Activated T-helper 17 cell treated with anti-CD3 and anti-CD28 coated beads, Interleukin-2, amount 50 U/mL, for 72 hours (primary cell): ENCODE results near the gene ZNF366. TPM values are rescaled to one million over a fixed set of nuclear protein-coding genes. Genes with fewer than 3 reads are reported as not detected.

ENCODE experiments used
- ATAC-seq: fragments of 150-1000 bp; cut with Tn5 transposase; replicated peaks from 2 replicates; pipeline ENCODE4 v1.10.0; 2021; ENCODE audit warnings: mild to moderate bottlenecking, moderate library complexity
- H3K27ac Mint-ChIP-seq: one replicate; pipeline ENCODE4 v1.8.0; 2022; ENCODE audit warnings: mixed read lengths
- H3K27me3 Mint-ChIP-seq: one replicate; pipeline ENCODE4 v1.8.0; 2022; ENCODE audit warnings: mixed read lengths
- H3K36me3 Mint-ChIP-seq: one replicate; pipeline ENCODE4 v1.8.0; 2022; ENCODE audit warnings: low read depth, mild to moderate bottlenecking, mixed read lengths
- H3K4me1 Mint-ChIP-seq: one replicate; pipeline ENCODE4 v1.8.0; 2022; ENCODE audit warnings: mixed read lengths
- H3K4me3 Mint-ChIP-seq: one replicate; pipeline ENCODE4 v1.8.0; 2022; ENCODE audit warnings: mild to moderate bottlenecking, mixed read lengths
- H3K9me3 Mint-ChIP-seq: one replicate; pipeline ENCODE4 v1.8.0; 2022; ENCODE audit warnings: mixed read lengths
- total RNA-seq, 2 donors: library from RNA; stranded (reverse); gene quantifications; one replicate each; pipeline ENCODE4 v1.2.3, GENCODE V29; 2022

Gene ZNF366
- total RNA-seq, 2 donors from 2014 or later = not detected

DNA sequence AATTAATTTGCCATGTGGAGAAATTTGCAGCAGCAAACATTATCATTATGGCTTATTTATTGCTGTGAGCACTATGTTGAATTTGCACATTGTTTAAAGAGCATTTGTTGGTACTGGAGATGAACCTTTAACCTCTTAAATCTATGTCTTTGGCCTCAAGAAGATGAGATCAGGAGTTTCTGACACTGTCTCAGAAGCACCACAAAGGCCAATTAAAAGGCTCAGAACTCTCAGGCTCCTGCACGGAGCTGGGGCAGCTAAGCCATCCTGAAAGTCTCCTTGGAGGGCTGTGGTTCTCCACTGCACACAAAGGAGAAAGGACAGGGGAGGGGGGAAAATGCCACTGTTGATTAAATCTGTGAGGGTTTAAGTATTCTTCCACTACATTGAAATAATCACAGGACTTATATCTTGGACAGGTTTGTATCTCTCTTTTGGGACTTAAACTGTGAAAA, 33.1 kb downstream of the ZNF366 start:
- Mint-ChIP-seq H3K9me3 (no peaks in the 10 kb centered on the region), H3K27me3 (peaks cover 27% of the 10 kb centered on the region), H3K36me3 (no peaks in the 10 kb centered on the region)

DNA sequence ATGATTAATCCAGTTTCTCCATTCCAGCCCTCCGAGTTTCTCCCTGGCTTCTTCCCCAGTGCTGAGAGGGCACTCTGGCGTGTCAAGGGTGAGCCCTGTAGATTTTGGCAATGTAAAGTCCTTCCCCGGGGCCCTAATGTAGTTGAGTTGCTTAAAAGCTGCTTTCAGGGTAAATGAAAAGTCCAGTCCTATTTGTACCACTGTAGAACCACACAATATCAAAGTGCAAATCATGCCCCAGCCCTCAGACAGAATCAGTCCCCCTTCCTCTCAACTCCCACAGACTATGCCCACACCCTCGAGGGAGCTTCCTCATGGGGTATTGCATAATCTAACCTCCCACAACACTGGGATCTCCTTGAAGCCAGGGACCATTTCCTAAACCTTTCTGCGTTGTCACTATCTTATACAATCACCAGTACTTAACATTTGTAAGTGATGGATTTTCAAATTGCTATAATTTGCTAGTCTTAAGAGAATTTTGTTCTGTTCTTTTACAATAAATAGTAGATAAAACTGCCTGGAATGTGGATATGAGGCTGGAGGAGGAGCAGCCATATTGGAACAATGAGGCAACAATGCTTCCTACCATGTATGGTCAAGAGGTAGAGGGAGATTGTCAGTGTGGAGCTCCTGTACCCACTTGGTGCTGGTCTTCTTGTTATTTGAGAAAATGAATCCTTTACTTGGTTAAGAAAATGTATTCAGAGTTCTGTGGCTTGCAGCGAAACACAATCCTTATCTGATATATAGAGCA, 34.4 kb downstream of the ZNF366 start:
- no peak overlapping the region for H3K4me3 Mint-ChIP-seq
- H3K4me1 Mint-ChIP-seq = no peaks in the 10 kb centered on the region
- H3K9me3 Mint-ChIP-seq = no peaks in the 10 kb centered on the region
- H3K27ac Mint-ChIP-seq = no peak overlapping the region
- ATAC-seq = no peak
- no peaks in the 10 kb centered on the region for H3K36me3 Mint-ChIP-seq
- peaks cover 30% of the 10 kb centered on the region for H3K27me3 Mint-ChIP-seq

More for the DNA sequence above, 33.1 kb downstream of the ZNF366 start:
- H3K4me1 Mint-ChIP-seq = no peaks in the 10 kb centered on the region
- no peak overlapping the region for H3K4me3 Mint-ChIP-seq
- ATAC-seq = no peak
- H3K27ac Mint-ChIP-seq = no peak overlapping the region

DNA sequence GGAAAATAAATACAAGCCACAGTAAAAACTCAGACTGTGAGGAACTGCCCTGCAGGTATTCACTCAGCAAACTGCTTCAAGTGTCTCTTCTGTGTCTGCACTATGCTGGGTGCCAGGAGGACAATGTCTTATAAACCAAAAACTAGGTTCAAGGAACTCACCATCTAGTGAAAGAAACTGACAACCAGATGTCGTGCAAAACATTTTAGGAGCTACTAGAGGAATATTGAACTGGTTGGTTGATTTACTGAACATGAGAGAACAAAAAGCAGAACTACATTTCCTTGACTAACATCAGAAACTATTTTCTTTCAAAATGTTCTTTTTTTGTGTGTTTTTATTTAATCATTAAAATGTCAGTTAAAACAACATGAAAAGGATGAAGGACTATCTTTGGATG, 35.2 kb downstream of the ZNF366 start:
- ATAC-seq = no peak
- Mint-ChIP-seq H3K27me3 (peaks cover 26% of the 10 kb centered on the region), H3K9me3 (no peaks in the 10 kb centered on the region), H3K36me3 (no peaks in the 10 kb centered on the region), H3K27ac (no peak overlapping the region), H3K4me3 (no peak overlapping the region), H3K4me1 (no peaks in the 10 kb centered on the region)

DNA sequence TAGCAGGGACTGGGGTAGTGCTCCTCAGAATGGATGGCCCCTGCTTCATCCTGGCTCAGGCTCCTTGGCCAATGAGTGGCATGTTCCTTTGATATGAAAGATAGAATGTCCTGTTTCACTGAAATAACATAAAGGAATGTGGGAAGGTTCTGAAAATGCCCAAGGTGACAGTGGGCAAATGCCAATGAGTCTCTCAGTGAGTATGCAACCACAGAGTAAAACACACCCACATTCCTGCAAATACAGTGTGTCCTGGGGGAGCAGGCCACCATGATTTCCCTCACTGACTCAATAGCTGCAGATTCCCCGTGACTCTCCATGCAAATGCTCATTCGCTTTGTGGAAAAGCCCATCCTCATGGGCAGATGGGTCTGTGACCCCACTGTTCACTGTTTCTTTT, 36.4 kb downstream of the ZNF366 start:
- H3K9me3 Mint-ChIP-seq = no peaks in the 10 kb centered on the region
- H3K27ac Mint-ChIP-seq = no peak overlapping the region
- no peak overlapping the region for H3K4me3 Mint-ChIP-seq
- peaks cover 21% of the 10 kb centered on the region for H3K27me3 Mint-ChIP-seq
- no peak for ATAC-seq
- H3K4me1 Mint-ChIP-seq = no peaks in the 10 kb centered on the region
- no peaks in the 10 kb centered on the region for H3K36me3 Mint-ChIP-seq

DNA sequence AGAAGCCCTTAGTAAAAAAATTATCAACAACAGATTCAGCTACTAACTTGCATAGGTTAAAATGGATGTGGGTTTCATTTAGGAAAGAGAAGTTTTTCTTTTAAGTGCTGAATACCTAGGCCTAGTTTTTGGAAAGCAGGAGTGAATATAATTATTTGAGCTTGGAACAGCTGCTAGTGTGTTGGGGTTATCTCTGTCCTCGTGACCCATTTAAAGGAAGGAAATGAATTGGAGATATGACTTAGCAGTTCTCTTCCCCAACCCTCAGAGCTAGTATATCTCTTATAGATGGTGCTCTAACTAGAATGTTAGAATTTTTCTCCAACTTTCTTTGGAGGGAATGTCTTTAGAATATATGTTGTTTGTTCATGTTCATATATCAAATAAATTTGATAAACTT, 38.6 kb downstream of the ZNF366 start:
- ATAC-seq = no peak
- peaks cover 20% of the 10 kb centered on the region for H3K27me3 Mint-ChIP-seq
- no peaks in the 10 kb centered on the region for H3K4me1 Mint-ChIP-seq
- H3K27ac Mint-ChIP-seq = no peak overlapping the region
- H3K4me3 Mint-ChIP-seq = no peak overlapping the region
- H3K36me3 Mint-ChIP-seq = no peaks in the 10 kb centered on the region
- H3K9me3 Mint-ChIP-seq = no peaks in the 10 kb centered on the region

DNA sequence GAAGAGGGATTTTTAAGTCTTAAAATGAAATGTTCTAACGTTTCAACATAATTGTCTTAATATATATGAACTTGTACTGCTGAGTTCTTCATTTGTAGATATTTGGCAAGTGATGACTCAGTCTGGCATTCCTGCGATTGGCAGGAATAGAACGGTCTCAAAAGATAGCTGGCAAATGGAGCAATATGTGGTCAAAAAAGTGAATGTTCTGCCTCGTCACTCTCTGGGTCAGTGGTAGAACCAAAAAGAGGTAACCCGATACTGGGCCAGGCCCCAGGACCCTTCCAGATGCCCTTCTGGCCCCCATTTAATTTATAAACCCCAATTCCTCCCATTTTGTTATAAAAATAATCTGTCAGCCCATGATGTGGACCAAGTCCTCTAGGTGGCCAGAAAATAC, 39.2 kb downstream of the ZNF366 start:
- H3K4me1 Mint-ChIP-seq = no peaks in the 10 kb centered on the region
- ATAC-seq = no peak
- no peaks in the 10 kb centered on the region for H3K9me3 Mint-ChIP-seq
- H3K36me3 Mint-ChIP-seq = no peaks in the 10 kb centered on the region
- no peak overlapping the region for H3K27ac Mint-ChIP-seq
- H3K27me3 Mint-ChIP-seq = peaks cover 18% of the 10 kb centered on the region
- H3K4me3 Mint-ChIP-seq = no peak overlapping the region

DNA sequence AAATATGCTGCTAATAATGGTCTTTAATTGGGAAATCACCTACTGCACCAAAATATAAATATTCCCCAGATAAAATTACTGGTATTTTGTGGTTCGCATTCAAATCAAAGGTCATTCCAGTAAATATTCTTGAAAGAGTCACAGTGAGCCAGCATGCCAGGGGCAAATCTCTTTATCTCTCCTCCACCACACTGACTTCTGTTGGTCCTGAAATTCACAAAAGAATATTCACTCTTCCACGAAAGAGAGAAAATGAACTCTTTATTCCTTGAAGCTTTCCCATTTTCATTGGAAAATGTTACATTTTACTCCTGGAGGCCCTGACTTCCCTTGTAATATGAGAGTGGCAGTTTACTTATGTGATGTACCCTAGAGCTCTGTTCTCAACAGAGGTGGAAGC, 39.7 kb downstream of the ZNF366 start:
- Mint-ChIP-seq H3K9me3 (no peaks in the 10 kb centered on the region), H3K36me3 (no peaks in the 10 kb centered on the region), H3K27me3 (peaks cover 14% of the 10 kb centered on the region), H3K27ac (no peak overlapping the region), H3K4me1 (no peaks in the 10 kb centered on the region), H3K4me3 (no peak overlapping the region)
- ATAC-seq = no peak

DNA sequence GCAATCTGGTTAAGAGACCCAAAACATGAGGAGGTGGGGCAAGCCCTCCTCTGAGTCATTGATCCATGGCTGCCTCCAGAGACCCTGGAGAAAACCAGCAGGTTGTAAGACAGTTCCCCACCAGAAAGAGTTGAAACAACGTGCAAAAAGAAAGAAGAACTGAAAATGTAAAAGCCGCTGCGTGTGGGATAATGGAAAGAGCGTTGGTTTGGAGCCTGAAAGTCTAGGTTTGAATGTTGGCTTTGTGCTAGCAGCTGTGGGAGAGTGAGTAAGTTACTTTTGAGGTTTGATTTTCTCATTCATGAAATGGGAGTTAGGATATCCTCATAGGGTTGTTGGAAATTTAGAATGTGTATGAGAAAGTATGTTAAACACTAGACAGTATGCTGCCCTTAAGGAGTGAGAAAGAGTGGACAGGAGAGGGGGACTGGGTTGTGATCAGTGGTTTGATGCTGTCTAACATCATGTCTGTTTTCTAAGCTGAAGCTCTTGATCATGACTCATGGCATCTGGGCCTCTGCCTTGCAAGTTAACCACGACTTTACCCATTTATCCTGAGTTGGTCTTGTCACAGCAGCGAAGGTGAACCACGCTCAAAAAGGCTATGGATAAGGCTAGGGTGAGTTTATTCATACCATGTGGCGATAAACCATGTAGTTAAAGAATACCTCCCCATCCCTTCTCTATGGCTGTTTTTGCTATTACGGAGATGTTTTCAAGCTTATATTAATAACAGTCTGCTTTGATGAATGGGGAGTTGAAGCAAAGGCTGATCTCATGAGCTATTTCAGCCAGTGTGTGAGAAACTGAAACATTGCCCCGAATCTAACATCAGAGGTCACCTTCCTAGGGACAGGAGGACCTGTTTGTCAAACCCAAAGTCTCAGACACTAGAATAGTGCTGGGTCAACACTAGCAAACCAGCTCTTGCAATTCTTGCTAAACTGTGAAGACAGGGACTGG, 41.3 kb downstream of the ZNF366 start:
- Mint-ChIP-seq H3K27ac (no peak overlapping the region), H3K36me3 (no peaks in the 10 kb centered on the region), H3K4me3 (no peak overlapping the region), H3K9me3 (no peaks in the 10 kb centered on the region), H3K4me1 (no peaks in the 10 kb centered on the region), H3K27me3 (peaks cover 12% of the 10 kb centered on the region)
- peak; percentile 76 for ATAC-seq

DNA sequence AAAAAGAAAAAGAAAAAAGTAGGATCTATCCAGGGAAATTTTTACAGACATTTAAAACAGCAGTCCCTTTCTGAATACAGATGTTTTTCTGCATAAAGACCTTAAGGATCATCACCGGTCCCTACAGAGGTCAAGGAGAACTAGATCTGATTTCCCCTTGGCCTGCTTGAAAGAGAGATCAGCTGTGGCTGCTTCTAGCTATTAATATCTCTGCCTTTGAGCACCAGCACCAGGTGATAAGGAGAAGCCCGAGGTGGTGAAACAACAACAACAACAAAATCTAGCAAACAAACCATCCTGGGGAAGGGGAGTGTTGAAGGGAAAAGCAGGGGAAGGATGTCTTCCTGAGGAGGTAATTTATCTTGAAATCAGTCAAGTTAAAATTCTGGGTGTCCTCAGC, 42.1 kb downstream of the ZNF366 start:
- Mint-ChIP-seq H3K27me3 (peaks cover 12% of the 10 kb centered on the region), H3K4me3 (no peak overlapping the region), H3K4me1 (no peaks in the 10 kb centered on the region), H3K27ac (no peak overlapping the region), H3K9me3 (no peaks in the 10 kb centered on the region), H3K36me3 (no peaks in the 10 kb centered on the region)
- no peak for ATAC-seq

DNA sequence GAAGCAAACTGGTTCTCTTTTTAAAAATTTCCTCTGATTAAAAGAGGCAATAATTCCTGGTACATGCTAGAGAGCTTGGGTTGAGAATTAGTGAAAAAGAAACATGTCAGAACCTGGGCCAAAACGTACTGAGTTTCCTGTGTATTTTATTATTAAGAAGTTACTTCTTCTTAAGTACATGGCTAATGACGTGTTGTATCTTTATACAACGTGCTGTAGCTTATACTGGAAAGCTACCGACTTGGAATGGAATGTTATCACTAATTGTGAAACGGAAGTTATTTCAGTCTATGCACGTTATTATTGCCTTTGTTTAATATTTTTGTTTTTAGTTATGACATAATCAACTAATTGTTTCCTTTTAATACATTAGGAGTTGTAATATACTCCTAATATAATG, 43.1 kb downstream of the ZNF366 start:
- Mint-ChIP-seq H3K27me3 (peaks cover 12% of the 10 kb centered on the region), H3K27ac (no peak overlapping the region), H3K4me1 (no peaks in the 10 kb centered on the region), H3K4me3 (no peak overlapping the region), H3K36me3 (no peaks in the 10 kb centered on the region), H3K9me3 (no peaks in the 10 kb centered on the region)
- no peak for ATAC-seq

DNA sequence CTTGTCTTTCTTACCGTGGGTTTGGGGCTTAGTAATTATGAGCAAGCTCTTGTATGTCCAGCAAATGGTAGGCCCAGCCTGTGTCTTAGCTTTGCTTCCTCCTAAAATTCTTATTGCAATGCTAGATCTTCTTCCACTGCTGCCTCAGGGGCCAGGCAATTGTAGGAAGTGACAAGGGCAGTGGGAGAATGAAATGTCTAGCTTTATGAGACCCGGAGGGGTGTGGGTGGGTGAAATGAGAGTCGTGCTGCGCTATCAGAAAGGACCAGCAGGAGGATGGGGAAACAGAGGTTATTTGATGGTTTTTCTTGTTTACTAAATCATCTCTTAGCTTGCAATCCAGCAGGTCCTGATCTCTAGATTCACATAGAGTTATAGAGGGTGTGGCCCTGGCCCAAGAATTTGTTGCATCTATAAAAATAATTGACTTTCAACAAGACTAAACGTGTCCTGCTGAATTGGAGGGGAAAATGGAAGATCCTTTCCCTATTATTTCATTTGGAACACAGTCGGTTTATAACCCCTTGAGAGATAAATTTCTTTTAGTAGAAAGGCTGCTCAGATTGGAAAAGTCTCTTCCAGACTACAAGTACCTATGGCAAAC, 43.7 kb downstream of the ZNF366 start:
- peaks cover 9% of the 10 kb centered on the region for H3K27me3 Mint-ChIP-seq
- ATAC-seq = no peak
- H3K27ac Mint-ChIP-seq = no peak overlapping the region
- no peaks in the 10 kb centered on the region for H3K4me1 Mint-ChIP-seq
- no peaks in the 10 kb centered on the region for H3K9me3 Mint-ChIP-seq
- H3K36me3 Mint-ChIP-seq = no peaks in the 10 kb centered on the region
- H3K4me3 Mint-ChIP-seq = no peak overlapping the region

DNA sequence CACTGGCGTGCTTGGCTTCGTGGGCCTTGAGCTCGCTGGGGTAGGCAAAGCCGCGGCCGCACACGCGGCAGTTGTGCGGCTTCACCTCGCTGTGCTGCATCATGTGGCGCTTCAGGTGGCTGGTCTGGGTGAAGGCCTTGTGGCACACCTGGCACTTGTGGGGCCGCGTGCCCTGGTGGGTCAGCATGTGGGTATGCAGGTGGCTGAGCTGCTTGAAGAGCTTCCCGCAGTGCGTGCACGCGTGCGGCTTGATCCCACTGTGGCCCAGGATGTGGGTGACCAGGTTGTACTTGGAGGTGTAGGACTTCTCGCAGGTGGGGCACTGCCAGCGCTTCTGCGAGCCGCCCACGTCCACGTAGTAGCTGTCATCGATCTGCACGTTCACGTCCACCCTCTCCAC, 46.8 kb downstream of the ZNF366 start:
- no peaks in the 10 kb centered on the region for H3K36me3 Mint-ChIP-seq
- H3K27me3 Mint-ChIP-seq = peaks cover 9% of the 10 kb centered on the region
- ATAC-seq = no peak
- H3K27ac Mint-ChIP-seq = no peak overlapping the region
- H3K9me3 Mint-ChIP-seq = no peaks in the 10 kb centered on the region
- no peak overlapping the region for H3K4me3 Mint-ChIP-seq
- no peaks in the 10 kb centered on the region for H3K4me1 Mint-ChIP-seq

DNA sequence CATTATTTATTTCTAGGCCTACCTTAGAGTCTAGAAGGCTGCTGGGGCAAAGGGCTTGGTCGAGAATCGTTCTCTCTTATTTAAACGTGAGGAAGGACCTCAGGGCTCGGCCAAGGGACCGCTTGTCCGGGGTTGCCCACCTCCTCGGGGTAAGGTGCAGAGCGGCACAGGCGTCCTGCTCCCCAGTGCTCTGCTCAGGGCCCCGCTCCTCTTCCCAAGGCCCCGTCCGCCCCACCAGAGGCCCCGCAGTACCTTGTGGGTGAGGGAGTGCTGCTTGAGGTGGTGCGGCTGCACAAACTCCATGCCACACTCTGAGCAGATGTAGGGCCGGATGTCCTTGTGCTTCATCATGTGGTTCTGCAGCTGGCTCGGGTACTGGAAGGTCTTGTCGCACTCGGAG, 47.3 kb downstream of the ZNF366 start:
- no peak for ATAC-seq
- no peaks in the 10 kb centered on the region for H3K9me3 Mint-ChIP-seq
- H3K4me1 Mint-ChIP-seq = no peaks in the 10 kb centered on the region

DNA sequence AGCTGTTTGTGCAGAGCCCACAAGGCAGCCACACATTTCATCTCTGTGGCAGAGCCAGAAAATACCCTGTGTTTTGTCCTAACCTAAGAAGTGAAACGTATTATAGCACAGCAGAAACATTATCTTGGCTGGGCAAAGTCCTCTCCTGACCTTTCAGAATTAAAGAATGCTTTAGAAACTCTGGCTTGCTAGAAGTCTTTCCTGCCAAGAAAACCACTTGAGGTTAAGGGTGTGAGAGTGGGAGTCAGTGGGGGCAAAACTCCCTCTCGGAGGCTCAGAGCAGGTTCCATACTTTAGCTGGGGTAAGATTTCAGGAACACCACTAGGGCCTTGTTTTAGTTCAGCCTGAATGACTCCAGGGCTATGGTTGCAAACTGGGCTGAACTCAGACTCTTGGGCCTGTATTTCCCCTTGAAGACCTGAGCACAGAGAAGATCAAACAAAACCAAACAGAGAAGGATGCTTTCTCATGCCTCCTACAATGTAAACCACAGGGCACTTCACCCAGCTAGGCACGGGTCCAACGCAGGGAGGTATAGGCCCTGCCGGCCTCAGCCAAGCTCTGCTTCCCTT, 48.0 kb downstream of the ZNF366 start:
- no peak overlapping the region for H3K4me3 Mint-ChIP-seq
- H3K36me3 Mint-ChIP-seq = no peaks in the 10 kb centered on the region
- no peaks in the 10 kb centered on the region for H3K4me1 Mint-ChIP-seq
- no peak overlapping the region for H3K27ac Mint-ChIP-seq
- H3K9me3 Mint-ChIP-seq = peaks cover 3% of the 10 kb centered on the region
- H3K27me3 Mint-ChIP-seq = peaks cover 6% of the 10 kb centered on the region
- no peak for ATAC-seq

More for the DNA sequence above, 47.3 kb downstream of the ZNF366 start:
- H3K4me3 Mint-ChIP-seq = no peak overlapping the region
- H3K36me3 Mint-ChIP-seq = no peaks in the 10 kb centered on the region
- no peak overlapping the region for H3K27ac Mint-ChIP-seq
- H3K27me3 Mint-ChIP-seq = peaks cover 6% of the 10 kb centered on the region
